ENCODE measurements around the gene OSBPL5.

The OSBPL5 gene

DNA sequence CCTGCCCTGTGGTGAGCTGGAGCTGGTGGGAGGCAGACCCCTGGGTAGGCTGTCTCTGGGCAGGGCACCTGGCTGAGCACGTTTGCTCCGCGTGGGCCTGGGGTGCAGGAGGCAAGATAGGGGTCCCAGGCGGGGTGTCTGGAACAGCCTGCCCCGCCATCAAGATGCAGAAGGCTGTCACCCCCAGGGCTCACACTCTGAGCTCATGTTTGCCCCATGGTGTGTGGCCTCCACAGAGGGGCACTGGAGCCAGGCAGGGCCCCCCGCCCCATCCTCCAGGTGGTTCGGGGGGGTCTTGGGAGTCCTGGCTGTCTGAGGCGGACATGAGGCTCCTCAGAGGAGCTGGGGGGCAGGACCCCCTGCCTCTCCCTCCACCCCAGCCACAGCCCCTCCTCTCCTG is 79.0 kb downstream of the OSBPL5 start:
- TF ChIP-seq ELF4 (IDR thresholded peaks at IDR 0.05), result no peak
- no peak for TF ChIP-seq SP1 (IDR thresholded peaks at IDR 0.05)
- TF ChIP-seq, protein P1, sequence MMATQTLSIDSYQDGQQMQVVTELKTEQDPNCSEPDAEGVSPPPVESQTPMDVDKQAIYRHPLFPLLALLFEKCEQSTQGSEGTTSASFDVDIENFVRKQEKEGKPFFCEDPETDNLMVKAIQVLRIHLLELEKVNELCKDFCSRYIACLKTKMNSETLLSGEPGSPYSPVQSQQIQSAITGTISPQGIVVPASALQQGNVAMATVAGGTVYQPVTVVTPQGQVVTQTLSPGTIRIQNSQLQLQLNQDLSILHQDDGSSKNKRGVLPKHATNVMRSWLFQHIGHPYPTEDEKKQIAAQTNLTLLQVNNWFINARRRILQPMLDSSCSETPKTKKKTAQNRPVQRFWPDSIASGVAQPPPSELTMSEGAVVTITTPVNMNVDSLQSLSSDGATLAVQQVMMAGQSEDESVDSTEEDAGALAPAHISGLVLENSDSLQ (IDR thresholded peaks at IDR 0.05), result no peak
- TF ChIP-seq FOXA1 (IDR thresholded peaks at IDR 0.05), result no peak
- TF ChIP-seq L3MBTL2 (conservative IDR thresholded peaks at IDR 0.05), result no peak
- TF ChIP-seq LEF1 (IDR thresholded peaks at IDR 0.05; ENCODE audit: borderline replicate concordance), result no peak
- no peak for TF ChIP-seq BHLHE40 (IDR thresholded peaks at IDR 0.05; ENCODE audit: borderline replicate concordance)
- no peak for TF ChIP-seq HDGF (IDR thresholded peaks at IDR 0.05; ENCODE audit: borderline replicate concordance)
- TF ChIP-seq ARNT (IDR thresholded peaks at IDR 0.05), result no peak
- TF ChIP-seq CTBP1 (IDR thresholded peaks at IDR 0.05; ENCODE audit: borderline replicate concordance), result no peak
- TF ChIP-seq NFRKB (IDR thresholded peaks at IDR 0.05), result no peak
- no peak for TF ChIP-seq TARDBP (IDR thresholded peaks at IDR 0.05)
- no peak for TF ChIP-seq FOXM1 (IDR thresholded peaks at IDR 0.05; ENCODE audit: borderline replicate concordance)
- TF ChIP-seq FOXK2 (IDR thresholded peaks at IDR 0.05), result no peak
- TF ChIP-seq ZNF384 (IDR thresholded peaks at IDR 0.05), result no peak
- no peak for TF ChIP-seq SUZ12 (IDR thresholded peaks at IDR 0.05)
- POLR2A ChIA-PET, result no interaction called here
- no peak for DNase-seq (ENCODE audit: extremely low spot score)
- CTCF ChIA-PET, result interaction anchor here (1.1 kb wide), 1 partner anchor 48 kb away, joined by 4 read pairs; no protein-coding TSS in a partner anchor

DNA sequence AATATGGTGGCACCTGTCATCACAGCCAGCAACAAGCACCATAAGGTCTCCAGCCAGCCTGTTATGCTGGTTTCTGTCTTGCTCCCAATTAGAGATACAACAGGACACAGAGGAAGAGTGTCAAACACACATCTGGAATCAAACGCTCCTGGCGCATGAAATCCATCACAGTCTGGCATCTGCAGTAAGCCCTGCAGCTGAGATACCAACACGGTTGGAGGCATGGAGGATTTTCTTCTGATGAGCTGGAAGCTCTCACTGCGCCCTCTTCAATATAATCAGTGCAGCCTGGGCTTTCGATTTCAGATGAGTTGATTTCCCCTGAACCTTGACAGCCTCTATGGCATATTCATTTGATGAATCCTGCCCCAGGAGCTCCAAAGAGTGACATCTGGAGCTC is 80.1 kb downstream of the OSBPL5 start:
- CTCF ChIA-PET, result no interaction called here
- POLR2A ChIA-PET, result interaction anchor here (1.0 kb wide), 1 partner anchor 28 kb away, joined by 4 read pairs; the partner anchor contains the start of gene CARS1
- no peak for DNase-seq (ENCODE audit: extremely low spot score)
- TF ChIP-seq ARNT (IDR thresholded peaks at IDR 0.05) (no peak), LEF1 (IDR thresholded peaks at IDR 0.05; ENCODE audit: borderline replicate concordance) (no peak)

DNA sequence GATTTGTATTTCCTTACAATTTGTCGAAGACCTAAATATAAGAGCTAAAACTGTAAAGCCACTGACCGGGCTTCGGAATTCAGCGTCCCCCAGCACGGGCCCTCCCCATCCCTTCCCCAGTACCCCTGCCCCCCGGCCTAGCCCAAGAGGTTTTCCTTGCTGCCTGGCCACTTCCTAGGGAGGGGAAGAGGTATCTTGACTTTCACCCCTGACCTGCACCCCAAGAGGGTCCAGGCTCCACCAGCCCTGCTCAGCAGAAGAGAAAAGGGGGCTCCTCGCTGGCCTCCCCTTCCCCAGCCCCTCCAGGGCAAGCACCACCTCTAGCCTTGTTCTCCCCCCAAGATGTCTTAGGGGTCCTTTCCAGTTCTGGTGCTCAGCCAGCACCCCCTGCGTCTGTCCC is 81.8 kb downstream of the OSBPL5 start:
- ChIA-PET POLR2A (no interaction called here), CTCF (no interaction called here)
- DNase-seq (ENCODE audit: extremely low spot score), result no peak
- TF ChIP-seq LEF1 (IDR thresholded peaks at IDR 0.05; ENCODE audit: borderline replicate concordance) (no peak), SUZ12 (IDR thresholded peaks at IDR 0.05) (no peak), TARDBP (IDR thresholded peaks at IDR 0.05) (no peak), FOXA1 (IDR thresholded peaks at IDR 0.05) (no peak), FOXM1 (IDR thresholded peaks at IDR 0.05; ENCODE audit: borderline replicate concordance) (no peak), BHLHE40 (IDR thresholded peaks at IDR 0.05; ENCODE audit: borderline replicate concordance) (no peak), SP1 (IDR thresholded peaks at IDR 0.05) (no peak), L3MBTL2 (conservative IDR thresholded peaks at IDR 0.05) (no peak), ZNF384 (IDR thresholded peaks at IDR 0.05) (no peak), CTBP1 (IDR thresholded peaks at IDR 0.05; ENCODE audit: borderline replicate concordance) (no peak), NFRKB (IDR thresholded peaks at IDR 0.05) (no peak), FOXK2 (IDR thresholded peaks at IDR 0.05) (no peak), ARNT (IDR thresholded peaks at IDR 0.05) (no peak), HDGF (IDR thresholded peaks at IDR 0.05; ENCODE audit: borderline replicate concordance) (no peak), ELF4 (IDR thresholded peaks at IDR 0.05) (no peak)
- TF ChIP-seq, protein P1 (IDR thresholded peaks at IDR 0.05), result no peak

DNA sequence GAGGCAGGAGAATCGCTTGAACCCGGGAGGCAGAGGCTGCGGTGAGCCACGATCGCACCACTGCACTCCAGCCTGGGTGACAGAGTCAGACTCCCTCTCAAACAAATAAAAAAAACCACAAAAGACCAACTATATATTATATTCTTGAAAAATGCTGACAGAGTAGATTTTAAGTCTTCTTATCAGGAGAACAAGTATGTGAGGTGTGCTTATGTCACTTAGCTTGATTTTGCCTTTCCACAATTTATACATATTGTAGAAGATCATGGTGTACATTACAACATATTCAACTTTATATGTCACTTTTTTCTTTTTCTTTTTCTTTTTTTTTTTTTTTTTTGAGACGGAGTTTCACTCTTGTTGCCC is 83.7 kb downstream of the OSBPL5 start:
- ChIA-PET CTCF (interaction anchor here (1.0 kb wide), 1 partner anchor 10 kb away, joined by 3 read pairs; no protein-coding TSS in a partner anchor), POLR2A (no interaction called here)
- TF ChIP-seq CTBP1 (IDR thresholded peaks at IDR 0.05; ENCODE audit: borderline replicate concordance), result no peak
- DNase-seq (ENCODE audit: extremely low spot score), result no peak

DNA sequence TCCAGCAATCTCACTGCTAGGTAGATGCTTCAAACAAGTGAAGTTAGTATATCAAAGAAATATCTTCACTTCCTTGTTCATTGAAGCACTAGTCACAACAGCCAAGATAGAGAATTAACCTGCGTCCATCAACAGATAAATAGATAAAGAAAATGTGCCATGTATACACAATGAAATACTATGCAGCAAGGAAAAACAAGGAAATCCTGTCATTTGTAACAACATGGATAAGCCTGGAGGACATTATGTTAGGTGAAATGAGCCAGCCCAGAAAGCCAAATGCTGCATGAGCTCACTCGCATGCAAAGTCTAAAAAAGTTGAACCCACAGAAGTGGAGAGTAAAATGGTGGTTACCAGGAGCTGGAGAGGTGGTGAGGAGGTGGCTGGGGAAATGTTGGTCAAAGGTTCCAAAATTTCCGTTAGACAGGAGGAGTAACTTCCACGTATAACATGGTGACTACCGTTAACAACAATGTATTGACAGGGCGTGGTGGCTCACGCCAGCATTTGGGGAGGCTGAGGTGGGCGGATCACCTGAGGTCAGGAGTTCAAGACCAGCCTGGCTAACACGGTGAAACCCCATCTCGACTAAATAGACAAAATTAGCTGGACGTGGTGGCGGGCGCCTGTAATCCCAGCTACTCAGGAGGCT is 84.3 kb downstream of the OSBPL5 start:
- ChIA-PET CTCF (interaction anchor here (1.0 kb wide), 1 partner anchor 11 kb away, joined by 3 read pairs; no protein-coding TSS in a partner anchor), POLR2A (no interaction called here)
- DNase-seq (ENCODE audit: extremely low spot score), result no peak
- TF ChIP-seq FOXA1 (IDR thresholded peaks at IDR 0.05) (no peak), LEF1 (IDR thresholded peaks at IDR 0.05; ENCODE audit: borderline replicate concordance) (no peak), L3MBTL2 (conservative IDR thresholded peaks at IDR 0.05) (no peak), ELF4 (IDR thresholded peaks at IDR 0.05) (no peak), SP1 (IDR thresholded peaks at IDR 0.05) (no peak), NFRKB (IDR thresholded peaks at IDR 0.05) (no peak), FOXK2 (IDR thresholded peaks at IDR 0.05) (no peak), ARNT (IDR thresholded peaks at IDR 0.05) (no peak), ZNF384 (IDR thresholded peaks at IDR 0.05) (no peak), SUZ12 (IDR thresholded peaks at IDR 0.05) (no peak), TARDBP (IDR thresholded peaks at IDR 0.05) (no peak), HDGF (IDR thresholded peaks at IDR 0.05; ENCODE audit: borderline replicate concordance) (no peak), CTBP1 (IDR thresholded peaks at IDR 0.05; ENCODE audit: borderline replicate concordance) (no peak), FOXM1 (IDR thresholded peaks at IDR 0.05; ENCODE audit: borderline replicate concordance) (no peak), BHLHE40 (IDR thresholded peaks at IDR 0.05; ENCODE audit: borderline replicate concordance) (no peak)
- TF ChIP-seq, protein P1 (IDR thresholded peaks at IDR 0.05), result no peak

DNA sequence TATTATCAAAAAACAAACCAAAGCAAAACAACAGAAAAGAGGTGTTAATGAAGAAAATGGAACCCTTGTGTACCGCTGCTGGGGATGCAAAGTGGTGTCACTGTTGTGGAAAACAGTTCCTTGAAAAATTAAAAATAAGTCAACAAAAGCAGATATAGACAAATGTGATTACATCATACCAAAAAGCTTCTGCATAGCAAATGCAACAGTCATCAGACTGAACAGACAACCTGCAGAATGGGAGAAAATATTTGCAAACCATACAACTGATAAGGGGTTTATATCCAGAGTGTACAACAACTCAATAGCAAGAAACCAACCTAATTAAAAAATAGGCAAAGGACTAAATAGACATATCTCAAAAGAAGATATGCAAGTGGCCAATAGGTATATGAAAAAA is 85.0 kb downstream of the OSBPL5 start:
- TF ChIP-seq FOXM1 (IDR thresholded peaks at IDR 0.05; ENCODE audit: borderline replicate concordance) (no peak), CTBP1 (IDR thresholded peaks at IDR 0.05; ENCODE audit: borderline replicate concordance) (no peak), ZNF384 (IDR thresholded peaks at IDR 0.05) (no peak), FOXA1 (IDR thresholded peaks at IDR 0.05) (no peak), ELF4 (IDR thresholded peaks at IDR 0.05) (no peak), TARDBP (IDR thresholded peaks at IDR 0.05) (no peak), SP1 (IDR thresholded peaks at IDR 0.05) (no peak), HDGF (IDR thresholded peaks at IDR 0.05; ENCODE audit: borderline replicate concordance) (no peak), ARNT (IDR thresholded peaks at IDR 0.05) (no peak), BHLHE40 (IDR thresholded peaks at IDR 0.05; ENCODE audit: borderline replicate concordance) (no peak), LEF1 (IDR thresholded peaks at IDR 0.05; ENCODE audit: borderline replicate concordance) (no peak), L3MBTL2 (conservative IDR thresholded peaks at IDR 0.05) (no peak), NFRKB (IDR thresholded peaks at IDR 0.05) (no peak), FOXK2 (IDR thresholded peaks at IDR 0.05) (no peak), SUZ12 (IDR thresholded peaks at IDR 0.05) (no peak)
- TF ChIP-seq, protein P1 (IDR thresholded peaks at IDR 0.05), result no peak
- DNase-seq (ENCODE audit: extremely low spot score), result no peak
- ChIA-PET POLR2A (no interaction called here), CTCF (no interaction called here)
